ENCODE results near the gene SKOR1. TPM values are rescaled to one million over a fixed set of nuclear protein-coding genes. Genes with fewer than 3 reads are reported as not detected.

The SKOR1 gene
- polyA plus RNA-seq, 1 of the 3 experiments (the other 2 are of a cell fraction): 0.26 TPM

- TF ChIP-seq SMC3 (IDR thresholded peaks at IDR 0.05; ENCODE audit: low read depth, low read length) (no peak), NFIC (IDR thresholded peaks at IDR 0.05; ENCODE audit: borderline replicate concordance) (no peak), TAF1 (IDR thresholded peaks at IDR 0.05; ENCODE audit: borderline replicate concordance, low read depth, low read length) (no peak), RCOR1 (IDR thresholded peaks at IDR 0.05; ENCODE audit: low read length) (no peak), IRF3 (IDR thresholded peaks at IDR 0.05; ENCODE audit: low read depth, low read length) (no peak), MAX (IDR thresholded peaks at IDR 0.05; ENCODE audit: low read depth) (no peak), ELF1 (IDR thresholded peaks at IDR 0.05) (no peak), EP300 (IDR thresholded peaks at IDR 0.05; ENCODE audit: borderline replicate concordance in 1 of 2, low read depth in 1 of 2, low read length in 1 of 2) (no peak), YY1 (IDR thresholded peaks at IDR 0.05; ENCODE audit: low read depth) (no peak)
Observed at GRCh38 chr15:67782691-67782991, 42.7 kb upstream of the SKOR1 start (continued).

GRCh38 chr15:67783303-67783702 is 42.0 kb upstream of the SKOR1 start:
- H3K79me2 ChIP-seq (ENCODE audit: insufficient read depth): no peaks in the 10 kb centered on the region
- no peaks in the 10 kb centered on the region for H3K27me3 ChIP-seq (ENCODE audit: insufficient read depth)
- TF ChIP-seq TCF12 (IDR thresholded peaks at IDR 0.05): no peak
- no peak for TF ChIP-seq SIN3A (IDR thresholded peaks at IDR 0.05; ENCODE audit: borderline replicate concordance, low read depth, low read length)
- no peak for TF ChIP-seq TEAD4 (IDR thresholded peaks at IDR 0.05; ENCODE audit: borderline replicate concordance, insufficient read depth)
- TF ChIP-seq MEF2A (IDR thresholded peaks at IDR 0.05; ENCODE audit: borderline replicate concordance, low read depth): no peak
- TF ChIP-seq, protein P1, sequence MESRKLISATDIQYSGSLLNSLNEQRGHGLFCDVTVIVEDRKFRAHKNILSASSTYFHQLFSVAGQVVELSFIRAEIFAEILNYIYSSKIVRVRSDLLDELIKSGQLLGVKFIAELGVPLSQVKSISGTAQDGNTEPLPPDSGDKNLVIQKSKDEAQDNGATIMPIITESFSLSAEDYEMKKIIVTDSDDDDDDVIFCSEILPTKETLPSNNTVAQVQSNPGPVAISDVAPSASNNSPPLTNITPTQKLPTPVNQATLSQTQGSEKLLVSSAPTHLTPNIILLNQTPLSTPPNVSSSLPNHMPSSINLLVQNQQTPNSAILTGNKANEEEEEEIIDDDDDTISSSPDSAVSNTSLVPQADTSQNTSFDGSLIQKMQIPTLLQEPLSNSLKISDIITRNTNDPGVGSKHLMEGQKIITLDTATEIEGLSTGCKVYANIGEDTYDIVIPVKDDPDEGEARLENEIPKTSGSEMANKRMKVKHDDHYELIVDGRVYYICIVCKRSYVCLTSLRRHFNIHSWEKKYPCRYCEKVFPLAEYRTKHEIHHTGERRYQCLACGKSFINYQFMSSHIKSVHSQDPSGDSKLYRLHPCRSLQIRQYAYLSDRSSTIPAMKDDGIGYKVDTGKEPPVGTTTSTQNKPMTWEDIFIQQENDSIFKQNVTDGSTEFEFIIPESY (IDR thresholded peaks at IDR 0.05; ENCODE audit: borderline replicate concordance, low read depth): no peak
- TF ChIP-seq RCOR1 (IDR thresholded peaks at IDR 0.05; ENCODE audit: low read length): no peak
- TF ChIP-seq GABPA (IDR thresholded peaks at IDR 0.05; ENCODE audit: low read depth): no peak
- no peak for TF ChIP-seq USF1 (IDR thresholded peaks at IDR 0.05; ENCODE audit: borderline replicate concordance, low read depth)
- no peak for TF ChIP-seq NRF1 (IDR thresholded peaks at IDR 0.05; ENCODE audit: low read depth, low read length)
- peaks cover 0 to 2% of the 10 kb centered on the region in 2 experiments; a peak in 1 of 4 replicates for H3K4me1 ChIP-seq (ENCODE audit: control insufficient read depth in 1 of 2, insufficient read depth in 2 of 2, low read depth in 1 of 2, low read length in 1 of 2)
- no peak overlapping the region for H3K9ac ChIP-seq
- no peaks in the 10 kb centered on the region for H3F3A ChIP-seq (replicated peaks; ENCODE audit: insufficient read depth)
- CTCF ChIA-PET: interaction anchor here (1.2 kb wide), 1 partner anchor 12 kb away, joined by 3 read pairs; no protein-coding TSS in a partner anchor
- no peak overlapping the region for H3K4me3 ChIP-seq (ENCODE audit: low read depth in 2 of 2, low read length in 1 of 2)
- no peak overlapping the region for H3K4me2 ChIP-seq
- H3K9me3 ChIP-seq: no peaks in the 10 kb centered on the region
- H3K9me2 ChIP-seq: no peaks in the 10 kb centered on the region
- peaks cover 0 to 4% of the 10 kb centered on the region in 2 experiments for H3K36me3 ChIP-seq (replicated peaks in 1 of 2; ENCODE audit: control insufficient read depth in 1 of 2, insufficient read depth in 2 of 2, low read length in 1 of 2)
- no peaks in the 10 kb centered on the region for H4K20me1 ChIP-seq (ENCODE audit: insufficient read depth)
- WGBS (ENCODE audit: low lambda C conversion rate): 96% methylated on average over 7 of the region's 7 CpGs
- POLR2A ChIA-PET: no interaction called here
- no peak overlapping the region for H2AFZ ChIP-seq (ENCODE audit: low read depth)
- H3K27ac ChIP-seq (ENCODE audit: low read depth in 2 of 2, low read length in 1 of 2): no peak overlapping the region
- DNase-seq: no peak
